ENCODE results near the gene MLLT10.

MLLT10 gene

DNA sequence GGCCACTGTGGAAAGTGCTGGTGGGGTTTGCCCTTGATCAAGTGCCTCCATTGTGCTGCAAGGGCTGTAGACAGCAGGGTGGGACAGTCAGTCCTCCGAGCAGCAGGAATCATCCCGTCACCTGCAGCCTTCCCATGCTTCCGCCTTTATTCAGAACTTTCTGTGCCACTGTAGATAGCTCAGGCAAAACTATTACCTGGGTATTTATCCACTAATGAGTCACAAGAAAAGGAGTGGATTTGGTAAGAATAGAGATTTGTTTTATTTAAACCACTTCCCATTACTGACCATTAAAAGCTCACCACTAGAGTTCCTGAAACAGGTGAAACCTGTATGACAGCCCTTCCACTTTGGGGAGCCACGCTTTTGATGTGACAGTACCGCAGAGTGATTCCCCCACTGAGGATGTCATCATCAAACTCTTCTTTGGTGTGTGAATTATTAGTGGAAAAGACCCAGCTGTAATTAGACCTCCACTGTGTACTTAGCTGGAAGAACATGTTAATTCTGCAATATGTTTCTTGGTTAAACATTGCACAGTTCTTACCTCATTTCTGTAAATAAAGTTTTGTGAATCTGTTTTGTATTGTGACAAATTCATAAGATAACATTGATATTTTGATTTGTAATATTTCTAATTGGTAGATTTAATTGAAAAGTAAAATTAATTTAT, 208.8 kb downstream of the MLLT10 start:
- Histone ChIP-seq H3K27ac (ENCODE audit: poor library complexity, severe bottlenecking) (no peak overlapping the region), H3K27me3 (ENCODE audit: insufficient read depth, poor library complexity, severe bottlenecking) (no peaks in the 10 kb centered on the region), H3K4me3 (ENCODE audit: severe bottlenecking) (no peak overlapping the region), H3K9me3 (ENCODE audit: severe bottlenecking) (no peaks in the 10 kb centered on the region), H3K4me1 (ENCODE audit: insufficient read depth, poor library complexity, severe bottlenecking) (no peaks in the 10 kb centered on the region), H3K36me3 (ENCODE audit: low read depth) (peaks cover 41% of the 10 kb centered on the region)
- TF ChIP-seq, protein P1, sequence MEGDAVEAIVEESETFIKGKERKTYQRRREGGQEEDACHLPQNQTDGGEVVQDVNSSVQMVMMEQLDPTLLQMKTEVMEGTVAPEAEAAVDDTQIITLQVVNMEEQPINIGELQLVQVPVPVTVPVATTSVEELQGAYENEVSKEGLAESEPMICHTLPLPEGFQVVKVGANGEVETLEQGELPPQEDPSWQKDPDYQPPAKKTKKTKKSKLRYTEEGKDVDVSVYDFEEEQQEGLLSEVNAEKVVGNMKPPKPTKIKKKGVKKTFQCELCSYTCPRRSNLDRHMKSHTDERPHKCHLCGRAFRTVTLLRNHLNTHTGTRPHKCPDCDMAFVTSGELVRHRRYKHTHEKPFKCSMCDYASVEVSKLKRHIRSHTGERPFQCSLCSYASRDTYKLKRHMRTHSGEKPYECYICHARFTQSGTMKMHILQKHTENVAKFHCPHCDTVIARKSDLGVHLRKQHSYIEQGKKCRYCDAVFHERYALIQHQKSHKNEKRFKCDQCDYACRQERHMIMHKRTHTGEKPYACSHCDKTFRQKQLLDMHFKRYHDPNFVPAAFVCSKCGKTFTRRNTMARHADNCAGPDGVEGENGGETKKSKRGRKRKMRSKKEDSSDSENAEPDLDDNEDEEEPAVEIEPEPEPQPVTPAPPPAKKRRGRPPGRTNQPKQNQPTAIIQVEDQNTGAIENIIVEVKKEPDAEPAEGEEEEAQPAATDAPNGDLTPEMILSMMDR (IDR thresholded peaks at IDR 0.05; ENCODE audit: poor library complexity, severe bottlenecking), result no peak
- DNase-seq (ENCODE audit: low spot score), result no peak
- ATAC-seq (ENCODE audit: low read depth), result no peak

DNA sequence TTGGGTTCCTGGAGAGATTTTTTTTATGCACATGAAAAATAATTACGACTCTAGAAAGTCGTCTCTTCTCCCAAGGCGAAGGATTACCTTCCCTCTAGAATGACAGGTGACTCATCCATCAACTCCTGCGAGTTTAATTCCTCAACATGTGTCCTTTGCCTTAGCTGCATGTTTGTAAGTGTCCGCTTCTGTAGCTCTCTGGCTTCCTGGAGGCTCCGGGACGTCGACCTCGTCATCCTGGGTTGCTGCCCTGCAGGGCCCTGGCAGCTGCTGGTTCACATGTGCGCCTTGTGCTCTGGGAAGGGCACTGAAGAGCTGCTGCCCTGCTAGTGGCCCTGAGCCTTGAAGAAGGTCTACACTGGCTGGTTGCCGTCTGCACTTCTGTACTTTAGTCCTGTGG, 210.2 kb downstream of the MLLT10 start:
- H3K27ac ChIP-seq (ENCODE audit: poor library complexity, severe bottlenecking), result no peak overlapping the region
- peaks cover under 1% of the 10 kb centered on the region for H3K4me1 ChIP-seq (ENCODE audit: insufficient read depth, poor library complexity, severe bottlenecking)
- no peaks in the 10 kb centered on the region for H3K27me3 ChIP-seq (ENCODE audit: insufficient read depth, poor library complexity, severe bottlenecking)
- no peak overlapping the region for H3K4me3 ChIP-seq (ENCODE audit: severe bottlenecking)
- H3K36me3 ChIP-seq (ENCODE audit: low read depth), result peaks cover 41% of the 10 kb centered on the region
- DNase-seq (ENCODE audit: low spot score) (no peak), ATAC-seq (ENCODE audit: low read depth) (no peak)
- TF ChIP-seq, protein P1 (IDR thresholded peaks at IDR 0.05; ENCODE audit: poor library complexity, severe bottlenecking), result no peak
- no peaks in the 10 kb centered on the region for H3K9me3 ChIP-seq (ENCODE audit: severe bottlenecking)

DNA sequence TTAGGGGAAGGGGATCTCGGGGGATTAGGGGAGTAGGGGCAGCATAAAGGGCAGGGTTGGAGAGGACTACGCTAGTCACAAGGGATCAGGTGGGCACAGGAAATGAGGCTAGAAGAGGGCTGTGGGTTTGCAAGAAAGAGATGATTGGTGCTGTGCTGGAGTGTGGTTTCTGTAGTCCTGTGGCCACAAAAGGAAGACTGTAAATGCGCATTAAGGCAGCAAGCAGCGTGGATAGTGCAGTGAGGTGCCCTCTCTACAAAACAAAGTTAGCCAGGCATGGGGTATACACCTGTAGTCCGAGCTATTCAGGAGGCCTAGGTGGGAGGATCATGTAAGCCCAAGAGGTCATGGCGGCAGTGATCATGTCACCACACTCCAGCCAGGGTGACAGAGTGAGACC, 212.1 kb downstream of the MLLT10 start:
- Histone ChIP-seq H3K27me3 (ENCODE audit: insufficient read depth, poor library complexity, severe bottlenecking) (no peaks in the 10 kb centered on the region), H3K9me3 (ENCODE audit: severe bottlenecking) (no peaks in the 10 kb centered on the region), H3K27ac (ENCODE audit: poor library complexity, severe bottlenecking) (no peak overlapping the region), H3K4me3 (ENCODE audit: severe bottlenecking) (no peak overlapping the region), H3K4me1 (ENCODE audit: insufficient read depth, poor library complexity, severe bottlenecking) (peaks cover 9% of the 10 kb centered on the region), H3K36me3 (ENCODE audit: low read depth) (peaks cover 29% of the 10 kb centered on the region)
- TF ChIP-seq, protein P1 (IDR thresholded peaks at IDR 0.05; ENCODE audit: poor library complexity, severe bottlenecking), result no peak
- DNase-seq (ENCODE audit: low spot score) (no peak), ATAC-seq (ENCODE audit: low read depth) (no peak; the same call in 2 of the 3 replicates)

DNA sequence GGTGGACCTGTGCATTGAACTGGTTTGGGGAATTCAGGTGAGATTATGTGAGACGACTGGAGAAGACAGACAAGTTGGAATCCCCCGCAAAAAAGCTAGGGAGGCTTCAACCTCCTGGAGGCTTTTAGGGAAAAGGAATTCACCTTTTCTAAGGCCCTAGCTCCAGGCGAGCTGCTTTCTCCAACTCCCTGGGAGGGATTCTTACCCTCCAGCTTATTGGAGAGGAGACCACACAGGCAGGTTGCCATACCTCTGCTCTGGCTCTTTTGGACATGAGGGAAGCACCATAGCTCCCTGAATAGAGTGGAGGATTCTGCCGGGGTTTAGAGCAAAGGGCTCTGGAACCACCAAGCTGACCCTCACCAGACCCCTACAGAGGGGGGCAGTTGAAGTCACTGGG, 213.8 kb downstream of the MLLT10 start:
- Histone ChIP-seq H3K27ac (ENCODE audit: poor library complexity, severe bottlenecking) (no peak overlapping the region), H3K4me1 (ENCODE audit: insufficient read depth, poor library complexity, severe bottlenecking) (peaks cover 13% of the 10 kb centered on the region), H3K36me3 (ENCODE audit: low read depth) (peaks cover 12% of the 10 kb centered on the region; the same call in 1 of the 2 replicates), H3K4me3 (ENCODE audit: severe bottlenecking) (no peak overlapping the region), H3K9me3 (ENCODE audit: severe bottlenecking) (no peaks in the 10 kb centered on the region), H3K27me3 (ENCODE audit: insufficient read depth, poor library complexity, severe bottlenecking) (no peaks in the 10 kb centered on the region)
- ATAC-seq (ENCODE audit: low read depth), result no peak
- no peak for DNase-seq (ENCODE audit: low spot score)
- TF ChIP-seq, protein P1 (IDR thresholded peaks at IDR 0.05; ENCODE audit: poor library complexity, severe bottlenecking), result no peak

DNA sequence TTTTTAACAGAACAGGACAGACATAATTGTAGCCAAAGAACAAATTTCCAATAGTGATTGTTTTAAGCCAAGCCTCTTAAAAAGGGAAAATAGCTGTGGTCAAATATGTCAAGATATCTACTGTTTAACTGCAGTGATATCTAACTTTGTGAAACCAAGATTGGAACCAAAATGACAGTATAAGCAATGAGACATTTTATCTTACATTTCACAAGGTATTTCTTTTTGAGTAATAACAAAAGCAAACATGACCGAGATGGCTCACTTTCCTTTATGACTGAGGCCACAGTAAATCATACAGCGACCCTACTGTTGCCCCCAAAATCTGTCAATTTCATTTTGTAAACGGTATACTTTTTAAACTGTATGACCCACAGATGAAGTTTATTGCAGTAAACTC, 215.8 kb downstream of the MLLT10 start:
- DNase-seq (ENCODE audit: low spot score) (no peak), ATAC-seq (ENCODE audit: low read depth) (no peak)
- H3K27me3 ChIP-seq (ENCODE audit: insufficient read depth, poor library complexity, severe bottlenecking), result no peaks in the 10 kb centered on the region
- TF ChIP-seq, protein P1 (IDR thresholded peaks at IDR 0.05; ENCODE audit: poor library complexity, severe bottlenecking), result no peak
- H3K27ac ChIP-seq (ENCODE audit: poor library complexity, severe bottlenecking), result no peak overlapping the region
- no peaks in the 10 kb centered on the region for H3K9me3 ChIP-seq (ENCODE audit: severe bottlenecking)
- peaks cover 13% of the 10 kb centered on the region for H3K4me1 ChIP-seq (ENCODE audit: insufficient read depth, poor library complexity, severe bottlenecking)
- no peaks in the 10 kb centered on the region for H3K36me3 ChIP-seq (ENCODE audit: low read depth)
- H3K4me3 ChIP-seq (ENCODE audit: severe bottlenecking), result no peak overlapping the region

All from RWPE2 (cell line).